Measurements from ENCODE around the gene ENOX1. TPM values are rescaled to one million over a fixed set of nuclear protein-coding genes. Genes with fewer than 3 reads are reported as not detected.

ENOX1 gene
- total RNA-seq, 1 donor from 2014 or later = 0.71 TPM

GRCh38 chr13:43397111-43397510 is 389.7 kb downstream of the ENOX1 start:
- TF ChIP-seq CTCF (IDR thresholded peaks at IDR 0.05; ENCODE audit: insufficient read depth, low read length, poor library complexity, severe bottlenecking) = no peak
- Histone ChIP-seq H3K36me3 (ENCODE audit: control insufficient read depth, insufficient read depth, low read length) (no peaks in the 10 kb centered on the region), H3K4me3 (ENCODE audit: low read depth, low read length) (no peak overlapping the region), H3K27me3 (ENCODE audit: control insufficient read depth, insufficient read depth, low read length) (no peaks in the 10 kb centered on the region)
- no peak for DNase-seq (ENCODE audit: low read depth)

GRCh38 chr13:43391036-43391435 is 395.7 kb downstream of the ENOX1 start:
- Histone ChIP-seq H3K4me3 (ENCODE audit: low read depth, low read length) (no peak overlapping the region), H3K36me3 (ENCODE audit: control insufficient read depth, insufficient read depth, low read length) (no peaks in the 10 kb centered on the region), H3K27me3 (ENCODE audit: control insufficient read depth, insufficient read depth, low read length) (no peaks in the 10 kb centered on the region)
- no peak for TF ChIP-seq CTCF (IDR thresholded peaks at IDR 0.05; ENCODE audit: insufficient read depth, low read length, poor library complexity, severe bottlenecking)
- no peak for DNase-seq (ENCODE audit: low read depth)

- no peaks in the 10 kb centered on the region for H3K36me3 ChIP-seq (ENCODE audit: control insufficient read depth, insufficient read depth, low read length)
- H3K4me3 ChIP-seq (ENCODE audit: low read depth, low read length) = no peak overlapping the region
- DNase-seq (ENCODE audit: low read depth) = no peak
- TF ChIP-seq CTCF (IDR thresholded peaks at IDR 0.05; ENCODE audit: insufficient read depth, low read length, poor library complexity, severe bottlenecking) = no peak
- no peaks in the 10 kb centered on the region for H3K27me3 ChIP-seq (ENCODE audit: control insufficient read depth, insufficient read depth, low read length)
Observed at GRCh38 chr13:43390619-43391018, 396.2 kb downstream of the ENOX1 start.

GRCh38 chr13:43389983-43390382 is 396.8 kb downstream of the ENOX1 start:
- no peaks in the 10 kb centered on the region for H3K36me3 ChIP-seq (ENCODE audit: control insufficient read depth, insufficient read depth, low read length)
- no peak for TF ChIP-seq CTCF (IDR thresholded peaks at IDR 0.05; ENCODE audit: insufficient read depth, low read length, poor library complexity, severe bottlenecking)
- no peaks in the 10 kb centered on the region for H3K27me3 ChIP-seq (ENCODE audit: control insufficient read depth, insufficient read depth, low read length)

GRCh38 chr13:43389573-43389972 is 397.2 kb downstream of the ENOX1 start:
- Histone ChIP-seq H3K4me3 (ENCODE audit: low read depth, low read length) (no peak overlapping the region), H3K27me3 (ENCODE audit: control insufficient read depth, insufficient read depth, low read length) (no peaks in the 10 kb centered on the region), H3K36me3 (ENCODE audit: control insufficient read depth, insufficient read depth, low read length) (no peaks in the 10 kb centered on the region)
- no peak for DNase-seq (ENCODE audit: low read depth)
- TF ChIP-seq CTCF (IDR thresholded peaks at IDR 0.05; ENCODE audit: insufficient read depth, low read length, poor library complexity, severe bottlenecking) = no peak

More at GRCh38 chr13:43389983-43390382, 396.8 kb downstream of the ENOX1 start:
- no peak overlapping the region for H3K4me3 ChIP-seq (ENCODE audit: low read depth, low read length)
- no peak for DNase-seq (ENCODE audit: low read depth)

- TF ChIP-seq CTCF (IDR thresholded peaks at IDR 0.05; ENCODE audit: insufficient read depth, low read length, poor library complexity, severe bottlenecking) = no peak
- Histone ChIP-seq H3K36me3 (ENCODE audit: control insufficient read depth, insufficient read depth, low read length) (no peaks in the 10 kb centered on the region), H3K27me3 (ENCODE audit: control insufficient read depth, insufficient read depth, low read length) (no peaks in the 10 kb centered on the region), H3K4me3 (ENCODE audit: low read depth, low read length) (no peak overlapping the region)
- DNase-seq (ENCODE audit: low read depth) = peak; percentile 41
Observed at GRCh38 chr13:43388282-43389034, 398.3 kb downstream of the ENOX1 start.

Data from kidney epithelial cell (primary cell).